Stimulated activated CD4-positive, alpha-beta T cell treated with anti-CD3 and anti-CD28 coated beads, Interleukin-4, amount 100 ng/mL, for 1 hour (primary cell): ENCODE data around the gene DNAH2.

Experiments
- DNase-seq: peaks from one replicate; pipeline ENCODE4 v3.0.0-alpha.2; 2020

Gene DNAH2

GRCh38 chr17:7716901-7717755 lies at the start of gene DNAH2:
DNAH2 (plus strand) TSS chr17:7717744; CDS start chr17:7719735, 1,991 bp downstream.
- DNase-seq: peak; percentile 44

- DNase-seq: no peak
Observed at GRCh38 chr17:7668482-7668881, 49.1 kb upstream of the DNAH2 start.

GRCh38 chr17:7673239-7673638 lies 44.3 kb upstream of the DNAH2 start:
- peak; percentile 45 for DNase-seq

GRCh38 chr17:7674934-7675333 lies 42.6 kb upstream of the DNAH2 start:
- DNase-seq: no peak

GRCh38 chr17:7676533-7676932 lies 41.0 kb upstream of the DNAH2 start:
- no peak for DNase-seq

GRCh38 chr17:7677388-7678067 lies 40.0 kb upstream of the DNAH2 start:
- DNase-seq: no peak

GRCh38 chr17:7684851-7685532 lies 32.6 kb upstream of the DNAH2 start:
- DNase-seq: no peak

- peak; percentile 88 for DNase-seq
Observed at GRCh38 chr17:7685533-7686221, 31.9 kb upstream of the DNAH2 start.

- DNase-seq: peak; percentile 76
Observed at GRCh38 chr17:7686222-7687071, 31.1 kb upstream of the DNAH2 start.

- peak; percentile 84 for DNase-seq
Observed at GRCh38 chr17:7687072-7687907, 30.3 kb upstream of the DNAH2 start, which contains the start of gene TP53. TP53 (minus strand) TSS chr17:7687490; CDS start chr17:7676594, 10,896 bp downstream.

GRCh38 chr17:7687908-7688807 lies 29.4 kb upstream of the DNAH2 start, which contains the start of gene WRAP53:
WRAP53 (plus strand) TSS chr17:7688477; CDS start chr17:7688649, 172 bp downstream.
- peak; percentile 95 for DNase-seq

- DNase-seq: no peak
Observed at GRCh38 chr17:7688808-7689316, 28.7 kb upstream of the DNAH2 start.

- no peak for DNase-seq
Observed at GRCh38 chr17:7695586-7695985, 22.0 kb upstream of the DNAH2 start.

- no peak for DNase-seq
Observed at GRCh38 chr17:7697828-7698588, 19.5 kb upstream of the DNAH2 start.

GRCh38 chr17:7700510-7700909 lies 17.0 kb upstream of the DNAH2 start:
- no peak for DNase-seq

GRCh38 chr17:7701681-7702080 lies 15.9 kb upstream of the DNAH2 start:
- DNase-seq: no peak

- DNase-seq: no peak
Observed at GRCh38 chr17:7702776-7703175, 14.8 kb upstream of the DNAH2 start.
